Smooth muscle cell (in vitro differentiated cells): ENCODE results near the gene NDUFB1. TPM values are rescaled to one million over a fixed set of nuclear protein-coding genes. Genes with fewer than 3 reads are reported as not detected.

ENCODE experiments used
- DNase-seq: peaks from one replicate; lab custom pipeline; 2025; ENCODE audit not compliant: unreplicated experiment; lab: John Stamatoyannopoulos, UW
- H2AFZ ChIP-seq: fragments of 200-600 bp; sonication (generic); 2 replicates; pipeline ENCODE4 v1.6.0; 2016; ENCODE audit warnings: antibody characterized with exemption, low read depth, mild to moderate bottlenecking
- H3F3A ChIP-seq: fragments of 200-600 bp; sonication (generic); 2 replicates; pipeline ENCODE4 v1.6.0; 2017; ENCODE audit warnings: antibody characterized with exemption, low read depth
- H3K27ac ChIP-seq: fragments of 200-600 bp; sonication (generic); 2 replicates; pipeline ENCODE4 v1.5.1; 2016; ENCODE audit warnings: low read depth, mild to moderate bottlenecking
- H3K27me3 ChIP-seq: fragments of 200-600 bp; sonication (generic); 2 replicates; pipeline ENCODE4 v1.6.1; 2016; ENCODE audit warnings: low read depth, mild to moderate bottlenecking
- H3K36me3 ChIP-seq: fragments of 200-600 bp; sonication (generic); 2 replicates; pipeline ENCODE4 v1.5.1; 2016; ENCODE audit warnings: low read depth
- H3K4me1 ChIP-seq: fragments of 200-600 bp; sonication (generic); 2 replicates; pipeline ENCODE4 v1.5.1; 2016; ENCODE audit warnings: low read depth
- H3K4me2 ChIP-seq: fragments of 200-600 bp; sonication (generic); 2 replicates; pipeline ENCODE4 v1.6.0; 2016; ENCODE audit warnings: mild to moderate bottlenecking
- H3K4me3 ChIP-seq: fragments of 200-600 bp; sonication (generic); 2 replicates; pipeline ENCODE4 v1.5.1; 2016; ENCODE audit warnings: mild to moderate bottlenecking
- H3K79me2 ChIP-seq: fragments of 200-600 bp; sonication (generic); 2 replicates; pipeline ENCODE4 v1.6.0; 2016; ENCODE audit warnings: low read depth, mild to moderate bottlenecking
- H3K9ac ChIP-seq: fragments of 200-600 bp; sonication (generic); 2 replicates; pipeline ENCODE4 v1.6.0; 2016; ENCODE audit warnings: low read depth
- H3K9me3 ChIP-seq: fragments of 200-600 bp; sonication (generic); replicated peaks from 2 replicates; pipeline ENCODE4 v1.5.1; 2016; ENCODE audit warnings: low read depth
- H4K20me1 ChIP-seq: fragments of 200-600 bp; sonication (generic); 2 replicates; pipeline ENCODE4 v1.6.0; 2016; ENCODE audit warnings: low read depth
- WGBS: methylation state at CpG from one replicate; pipeline ENCODE4 v1.1.7; 2016; ENCODE audit warnings: low lambda C conversion rate; 5-methylcytosine and 5-hydroxymethylcytosine counted together
- polyA plus RNA-seq: library from polyadenylated mRNA; unstranded; fragments of >200 nt; fragmentation: Nextera tagmentation; extraction: Ambion mirVana; gene quantifications from 2 replicates; pipeline ENCODE4 v1.2.1, GENCODE V29; 2016
- total RNA-seq: library from RNA; depleted of rRNA; stranded (reverse); fragments of >200 nt; gene quantifications from 2 replicates; pipeline ENCODE4 v1.2.3, GENCODE V29; 2014
- TF ChIP-seq, protein P1 (sequence below): fragments of 200-600 bp; sonication (generic); IDR thresholded peaks from 2 replicates; pipeline ENCODE4 v1.5.1; 2017; ENCODE audit warnings: borderline replicate concordance, mild to moderate bottlenecking, antibody characterized with exemption; ENCODE audit not compliant: insufficient read depth, poor library complexity, severe bottlenecking

Gene NDUFB1
- total and polyA plus RNA-seq, 2 experiments from 2014 or later, result 188 to 467 TPM

DNA sequence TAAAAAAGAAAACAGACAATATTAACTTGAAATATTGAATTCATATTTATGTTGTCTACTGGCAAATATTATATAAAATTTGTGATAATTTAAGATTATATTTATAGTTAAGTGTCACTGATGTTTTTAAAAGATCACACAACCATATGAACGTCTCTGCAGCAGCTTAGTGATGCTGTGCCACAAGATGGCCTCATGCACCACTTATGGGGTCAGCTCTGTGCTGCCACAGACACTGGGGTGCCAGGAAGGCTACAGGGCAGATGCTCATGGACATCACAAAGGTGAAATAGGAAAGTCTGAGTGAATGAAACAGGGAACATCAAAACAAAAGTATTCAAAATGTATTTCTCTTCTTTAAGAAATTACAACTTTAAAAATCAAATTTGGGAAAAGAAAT, 28.2 kb downstream of the NDUFB1 start:
- H3K4me2 ChIP-seq, result no peak overlapping the region
- H3K36me3 ChIP-seq, result no peaks in the 10 kb centered on the region
- H3K4me1 ChIP-seq, result no peaks in the 10 kb centered on the region
- no peak overlapping the region for H3K4me3 ChIP-seq
- no peak overlapping the region for H2AFZ ChIP-seq
- H3K27ac ChIP-seq, result no peak overlapping the region
- no peak overlapping the region for H3K9ac ChIP-seq
- no peak for DNase-seq
- TF ChIP-seq, protein P1, sequence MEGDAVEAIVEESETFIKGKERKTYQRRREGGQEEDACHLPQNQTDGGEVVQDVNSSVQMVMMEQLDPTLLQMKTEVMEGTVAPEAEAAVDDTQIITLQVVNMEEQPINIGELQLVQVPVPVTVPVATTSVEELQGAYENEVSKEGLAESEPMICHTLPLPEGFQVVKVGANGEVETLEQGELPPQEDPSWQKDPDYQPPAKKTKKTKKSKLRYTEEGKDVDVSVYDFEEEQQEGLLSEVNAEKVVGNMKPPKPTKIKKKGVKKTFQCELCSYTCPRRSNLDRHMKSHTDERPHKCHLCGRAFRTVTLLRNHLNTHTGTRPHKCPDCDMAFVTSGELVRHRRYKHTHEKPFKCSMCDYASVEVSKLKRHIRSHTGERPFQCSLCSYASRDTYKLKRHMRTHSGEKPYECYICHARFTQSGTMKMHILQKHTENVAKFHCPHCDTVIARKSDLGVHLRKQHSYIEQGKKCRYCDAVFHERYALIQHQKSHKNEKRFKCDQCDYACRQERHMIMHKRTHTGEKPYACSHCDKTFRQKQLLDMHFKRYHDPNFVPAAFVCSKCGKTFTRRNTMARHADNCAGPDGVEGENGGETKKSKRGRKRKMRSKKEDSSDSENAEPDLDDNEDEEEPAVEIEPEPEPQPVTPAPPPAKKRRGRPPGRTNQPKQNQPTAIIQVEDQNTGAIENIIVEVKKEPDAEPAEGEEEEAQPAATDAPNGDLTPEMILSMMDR, result no peak
- 72% methylated on average over 1 of the region's 1 CpG for WGBS
- no peaks in the 10 kb centered on the region for H3K27me3 ChIP-seq
- peaks cover 13% of the 10 kb centered on the region for H3K79me2 ChIP-seq
- H3F3A ChIP-seq, result no peaks in the 10 kb centered on the region
- H4K20me1 ChIP-seq, result peaks cover 12% of the 10 kb centered on the region
- H3K9me3 ChIP-seq, result no peaks in the 10 kb centered on the region

DNA sequence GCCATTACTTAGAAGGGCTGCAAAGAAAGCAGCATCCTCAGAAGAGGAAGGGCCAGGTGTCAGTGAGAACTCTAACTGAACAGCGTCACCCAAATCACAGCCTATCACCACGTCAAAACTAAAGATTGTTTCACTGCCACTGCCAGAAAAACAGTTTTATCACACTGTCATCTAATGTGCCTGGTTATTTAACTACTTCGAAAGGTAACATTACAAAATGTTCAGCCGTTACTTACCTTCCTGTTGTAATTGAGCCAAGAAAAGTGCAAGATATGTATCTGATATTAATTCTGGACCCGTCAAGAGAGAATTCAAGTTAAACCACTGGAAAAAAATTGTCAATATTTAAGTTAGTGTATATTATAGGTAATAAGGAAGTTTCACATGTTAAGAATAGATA, 33.0 kb downstream of the NDUFB1 start:
- TF ChIP-seq, protein P1, result no peak
- no peak overlapping the region for H3K4me2 ChIP-seq
- H3K79me2 ChIP-seq, result no peaks in the 10 kb centered on the region
- no peak overlapping the region for H3K4me3 ChIP-seq
- H3F3A ChIP-seq, result no peaks in the 10 kb centered on the region
- H3K9me3 ChIP-seq, result no peaks in the 10 kb centered on the region
- no peaks in the 10 kb centered on the region for H3K27me3 ChIP-seq
- WGBS, result 96% methylated on average over 5 of the region's 5 CpGs
- H3K27ac ChIP-seq, result no peak overlapping the region
- H3K36me3 ChIP-seq, result peaks cover 7% of the 10 kb centered on the region
- H4K20me1 ChIP-seq, result no peaks in the 10 kb centered on the region
- DNase-seq, result no peak
- H3K9ac ChIP-seq, result no peak overlapping the region
- H2AFZ ChIP-seq, result no peak overlapping the region
- no peaks in the 10 kb centered on the region for H3K4me1 ChIP-seq

DNA sequence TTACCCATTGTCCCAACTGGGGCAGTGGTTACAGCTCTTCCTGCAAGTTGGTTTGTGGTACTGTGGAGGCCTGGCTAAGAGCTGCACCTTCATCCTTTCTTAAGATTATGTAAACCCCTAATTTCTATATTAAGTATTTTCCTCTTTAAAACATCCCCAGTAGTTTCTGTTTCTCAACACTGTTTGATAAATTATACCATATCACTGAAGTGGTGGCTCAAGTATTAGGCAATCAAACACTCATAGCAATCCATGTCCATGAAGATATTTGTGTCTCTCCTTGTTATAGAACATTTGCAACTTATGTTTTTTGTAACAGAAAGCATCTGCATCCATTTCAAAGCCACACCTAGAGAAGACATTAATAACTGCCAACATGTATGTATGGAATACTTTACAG, 47.0 kb downstream of the NDUFB1 start:
- no peaks in the 10 kb centered on the region for H4K20me1 ChIP-seq
- no peaks in the 10 kb centered on the region for H3K27me3 ChIP-seq
- H3K4me2 ChIP-seq, result no peak overlapping the region
- H3K4me1 ChIP-seq, result no peaks in the 10 kb centered on the region
- no peak for DNase-seq
- no peak overlapping the region for H3K4me3 ChIP-seq
- H2AFZ ChIP-seq, result no peak overlapping the region
- no peaks in the 10 kb centered on the region for H3K79me2 ChIP-seq
- TF ChIP-seq, protein P1, result no peak
- H3F3A ChIP-seq, result no peaks in the 10 kb centered on the region
- H3K9ac ChIP-seq, result no peak overlapping the region
- no peak overlapping the region for H3K27ac ChIP-seq
- peaks cover 11% of the 10 kb centered on the region for H3K36me3 ChIP-seq
- H3K9me3 ChIP-seq, result no peaks in the 10 kb centered on the region

Other genes starting within 250 kb of the NDUFB1 start
- gene FBLN5, start 174.0 kb downstream of the NDUFB1 start, total RNA-seq, result 82.1 and 109 TPM in 2 replicates
- 104 and 154 TPM in 2 replicates for gene FBLN5, start 174.0 kb downstream of the NDUFB1 start, polyA plus RNA-seq
- gene TRIP11, start 81.6 kb downstream of the NDUFB1 start, total RNA-seq, result 38.1 and 61.5 TPM in 2 replicates
- 30.0 and 45.4 TPM in 2 replicates for gene TRIP11, start 81.6 kb downstream of the NDUFB1 start, polyA plus RNA-seq
- gene ATXN3, start 15.1 kb downstream of the NDUFB1 start, total RNA-seq, result 21.7 and 52.3 TPM in 2 replicates
- gene ATXN3, start 15.1 kb downstream of the NDUFB1 start, polyA plus RNA-seq, result 10.0 and 21.4 TPM in 2 replicates
- 53.7 and 64.3 TPM in 2 replicates for gene CPSF2, start 263 bp upstream of the NDUFB1 start, total RNA-seq
- gene CPSF2, start 263 bp upstream of the NDUFB1 start, polyA plus RNA-seq, result 29.2 and 33.2 TPM in 2 replicates
- 0.18 and 0.58 TPM in 2 replicates for gene SLC24A4, start 201.5 kb upstream of the NDUFB1 start, total RNA-seq
- gene SLC24A4, start 201.5 kb upstream of the NDUFB1 start, polyA plus RNA-seq, result 0.04 TPM in 1 of 2 replicates, not detected in the other